ENCODE data around the gene ITPR1.

The ITPR1 gene

GRCh38 chr3:4819746-4820145, 326.6 kb downstream of the ITPR1 start:
- no peak for DNase-seq

GRCh38 chr3:4820296-4821121, 327.4 kb downstream of the ITPR1 start:
- peak in 1 of 2 experiments; percentile 37 for DNase-seq

GRCh38 chr3:4821338-4821737, 328.2 kb downstream of the ITPR1 start:
- peak in 1 of 2 experiments; percentile 56 for DNase-seq

- peak; percentile 53 to 79 for DNase-seq
These were observed 328.8 kb downstream of the ITPR1 start for GRCh38 chr3:4821975-4822374.

GRCh38 chr3:4822568-4822967, 329.4 kb downstream of the ITPR1 start:
- no peak for DNase-seq

GRCh38 chr3:4823385-4823784, 330.2 kb downstream of the ITPR1 start:
- DNase-seq, result no peak

GRCh38 chr3:4823986-4824925, 331.1 kb downstream of the ITPR1 start:
- DNase-seq, result no peak

- no peak for DNase-seq
These were observed 331.8 kb downstream of the ITPR1 start for GRCh38 chr3:4824926-4825325.

- DNase-seq, result peak in 1 of 2 experiments; percentile 13
These were observed 332.5 kb downstream of the ITPR1 start for GRCh38 chr3:4825436-4826236.

GRCh38 chr3:4826237-4827100, 333.3 kb downstream of the ITPR1 start:
- no peak for DNase-seq

GRCh38 chr3:4827767-4828166, 334.6 kb downstream of the ITPR1 start:
- no peak for DNase-seq

GRCh38 chr3:4828279-4829030, 335.3 kb downstream of the ITPR1 start:
- no peak for DNase-seq

GRCh38 chr3:4829031-4829394, 335.9 kb downstream of the ITPR1 start:
- no peak for DNase-seq

- no peak for DNase-seq
These were observed 337.4 kb downstream of the ITPR1 start for GRCh38 chr3:4830586-4830914.

- DNase-seq, result peak in 1 of 2 experiments; percentile 37
These were observed 338.4 kb downstream of the ITPR1 start for GRCh38 chr3:4831580-4831950.

- no peak for DNase-seq
These were observed 340.3 kb downstream of the ITPR1 start for GRCh38 chr3:4833471-4833870.

- peak; percentile 40 to 67 for DNase-seq
These were observed 341.3 kb downstream of the ITPR1 start for GRCh38 chr3:4834403-4834866.

- peak in 1 of 2 experiments; percentile 23 for DNase-seq
These were observed 342.5 kb downstream of the ITPR1 start for GRCh38 chr3:4835616-4836043.

GRCh38 chr3:4836516-4836915, 343.4 kb downstream of the ITPR1 start:
- no peak for DNase-seq

- no peak for DNase-seq
These were observed 344.3 kb downstream of the ITPR1 start for GRCh38 chr3:4837374-4837930.

GRCh38 chr3:4838621-4839022, 345.5 kb downstream of the ITPR1 start:
- no peak for DNase-seq
